Limb (tissue), 2 donors: ENCODE measurements around the gene RAB40AL.
"Not testable (repeated sequence)": the region's sequence is repeated elsewhere in the genome, so short reads cannot be mapped to it uniquely, and the experiment has no call there.

ENCODE experiments used
- DNase-seq, 2 donors: peaks; one replicate each; pipeline ENCODE4 v3.0.0-alpha.2; 2016; ENCODE audit errors: extremely low spot score in 2 of 2

Gene RAB40AL, protein sequence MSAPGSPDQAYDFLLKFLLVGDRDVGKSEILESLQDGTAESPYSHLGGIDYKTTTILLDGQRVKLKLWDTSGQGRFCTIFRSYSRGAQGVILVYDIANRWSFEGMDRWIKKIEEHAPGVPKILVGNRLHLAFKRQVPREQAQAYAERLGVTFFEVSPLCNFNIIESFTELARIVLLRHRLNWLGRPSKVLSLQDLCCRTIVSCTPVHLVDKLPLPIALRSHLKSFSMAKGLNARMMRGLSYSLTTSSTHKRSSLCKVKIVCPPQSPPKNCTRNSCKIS

DNA sequence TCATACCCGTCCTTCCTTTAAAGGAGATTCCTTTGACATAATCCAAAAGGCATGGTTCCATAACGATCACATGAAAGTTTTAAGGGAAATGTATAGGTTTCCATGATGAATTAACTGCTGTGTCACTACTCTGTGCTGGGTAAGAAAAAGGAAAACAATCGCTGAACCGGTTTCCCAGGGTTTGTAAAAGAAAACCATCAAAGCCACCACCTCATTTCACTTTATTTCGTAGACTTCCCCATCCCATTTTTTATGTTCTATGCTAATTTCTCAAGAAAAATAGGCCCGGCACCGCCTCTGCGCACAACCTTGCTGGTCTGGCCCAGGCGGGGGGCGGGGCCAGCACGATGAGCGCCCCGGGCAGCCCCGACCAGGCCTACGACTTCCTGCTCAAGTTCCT, at the start of gene RAB40AL:
Gene RAB40AL, plus strand, starts transcription at position 301 of the 400 bp plus-strand sequence. Its CDS starts 47 bp downstream, at position 348.
- DNase-seq = not testable (repeated sequence)

DNA sequence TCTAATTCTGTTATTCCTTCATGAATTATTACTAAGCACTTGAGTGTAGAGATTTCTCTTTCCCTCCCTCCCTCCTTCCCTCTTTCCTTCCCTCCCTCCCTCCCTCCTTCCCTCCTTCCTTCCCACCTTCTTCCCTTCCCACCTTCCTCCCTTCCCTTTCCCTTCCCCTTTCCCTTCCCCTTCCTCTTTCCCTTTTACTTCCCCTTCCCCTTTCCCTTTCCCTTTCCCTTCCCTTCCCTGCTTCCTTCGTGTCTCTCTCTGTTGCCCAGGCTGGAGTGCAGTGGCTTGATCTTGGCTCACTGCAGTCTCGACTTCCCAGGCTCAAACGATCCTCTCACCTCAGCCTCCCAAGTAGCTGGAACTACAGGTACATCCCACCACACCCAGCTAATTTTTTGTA, 49.4 kb upstream of the RAB40AL start:
- DNase-seq = no peak

DNA sequence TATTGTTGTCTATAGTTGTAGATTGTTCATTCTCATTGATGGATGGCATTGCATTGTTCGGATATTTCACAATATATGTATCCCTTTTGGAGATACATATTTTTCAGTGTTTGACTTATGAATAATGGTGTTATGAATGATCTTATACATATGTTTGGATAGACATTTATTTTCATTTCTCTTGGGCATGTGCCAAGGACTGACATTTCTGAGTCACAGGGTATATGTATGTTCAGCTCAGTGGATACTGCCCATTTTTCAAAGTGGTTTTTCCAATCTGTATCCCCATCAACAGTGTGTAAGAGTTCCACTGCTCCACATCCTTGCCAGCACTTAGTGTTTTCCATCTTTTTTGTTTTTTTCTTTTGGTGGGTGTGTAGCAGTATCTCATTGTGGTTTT, 45.0 kb upstream of the RAB40AL start:
- DNase-seq = no peak

DNA sequence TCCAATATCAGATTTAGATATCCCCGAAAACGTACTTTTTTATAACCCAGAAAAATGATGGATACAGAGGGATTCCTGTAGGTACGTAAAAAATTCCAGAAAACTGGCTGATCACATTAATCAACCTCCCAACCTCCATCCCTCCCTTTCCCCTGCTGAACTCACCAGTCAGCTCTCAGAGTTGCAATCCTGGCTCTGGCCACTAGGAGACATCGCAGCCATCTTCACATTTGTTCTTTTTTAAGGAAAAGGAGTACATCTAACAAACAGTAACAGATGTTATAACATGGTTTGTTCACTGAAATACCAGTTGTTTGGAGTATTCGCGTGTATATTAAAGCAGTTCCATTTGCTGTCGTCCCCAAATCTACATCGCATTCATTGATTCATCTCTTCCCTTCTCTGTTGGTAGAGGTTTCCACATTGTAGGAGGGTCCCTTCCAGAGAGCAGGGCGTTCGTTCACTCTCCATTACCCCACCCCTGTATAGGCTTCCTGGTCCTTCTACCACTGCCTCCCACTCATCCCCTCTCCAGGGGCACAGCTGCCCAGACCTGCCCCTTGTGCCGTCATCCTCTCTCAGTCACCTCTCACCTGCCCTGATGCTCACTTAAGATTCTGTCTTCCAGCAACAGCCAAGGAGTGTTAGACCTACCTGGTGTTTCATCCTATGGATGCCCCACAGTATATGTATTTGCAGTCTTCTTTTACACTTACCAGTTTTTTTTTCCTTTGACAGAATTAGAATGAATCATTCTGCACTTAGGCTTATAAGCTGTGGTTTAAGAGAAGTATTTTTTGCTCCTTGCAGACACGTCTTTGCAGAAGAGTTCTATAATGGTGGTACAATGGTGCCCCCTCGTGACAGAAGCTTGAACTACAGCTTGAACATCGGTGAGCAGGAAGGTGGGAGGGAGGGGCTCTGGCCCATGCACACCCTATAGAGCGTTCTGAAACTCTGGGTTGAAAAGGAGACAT, 36.8 kb upstream of the RAB40AL start:
- peak; percentile 26 to 71 for DNase-seq

DNA sequence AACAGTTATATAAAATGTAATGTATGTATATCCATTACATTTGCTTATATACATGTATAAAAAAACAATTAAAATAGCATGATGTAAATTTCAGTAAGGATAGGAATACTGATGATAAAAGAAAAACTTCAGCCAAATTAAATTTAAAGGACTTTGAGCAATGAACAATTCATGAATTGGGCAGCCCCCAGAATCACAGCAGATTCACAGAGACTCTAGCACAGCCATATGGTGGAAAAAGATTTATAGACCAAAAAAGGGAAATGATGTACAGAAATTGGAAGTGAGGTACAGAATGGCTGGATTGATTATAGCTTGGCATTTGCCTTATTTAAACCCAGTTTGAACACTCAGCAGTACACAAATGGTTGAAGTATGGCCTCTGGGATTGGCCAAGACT, 34.7 kb upstream of the RAB40AL start:
- no peak for DNase-seq

DNA sequence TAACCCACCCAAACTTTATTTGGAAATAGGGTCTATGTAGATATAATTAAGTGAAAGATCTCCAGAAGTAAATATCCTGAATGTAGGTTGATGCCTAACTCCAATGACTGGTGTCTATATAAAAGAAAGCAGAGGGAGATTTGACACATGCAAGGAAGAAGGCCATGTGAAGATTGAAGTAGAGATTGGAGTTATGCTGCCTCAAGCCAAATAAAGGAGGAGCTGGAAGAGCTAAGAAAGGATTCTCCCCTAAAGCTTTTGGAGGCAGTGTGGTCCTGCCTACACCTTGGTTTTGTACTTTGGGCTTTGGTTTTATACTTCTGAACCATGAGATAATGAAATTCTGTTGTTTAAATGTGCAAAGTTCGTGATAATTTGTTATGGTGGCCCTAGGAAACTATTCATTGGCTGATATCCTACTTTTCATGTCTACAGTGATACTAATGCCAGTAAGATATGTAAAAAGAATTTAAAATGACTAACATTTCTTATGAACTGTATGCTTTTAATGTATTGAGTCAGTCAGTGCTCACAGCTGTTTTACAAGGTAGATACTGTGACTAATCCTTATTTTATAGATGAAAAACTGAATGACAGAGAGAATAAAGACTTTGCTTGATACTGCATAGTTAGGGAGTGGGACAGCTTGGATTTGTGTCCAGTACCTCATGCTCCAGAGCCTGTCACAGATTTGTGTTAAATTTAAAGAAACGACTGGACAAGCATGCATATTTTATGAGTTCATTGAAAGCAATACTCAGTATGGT, 5.9 kb upstream of the RAB40AL start:
- no peak for DNase-seq

DNA sequence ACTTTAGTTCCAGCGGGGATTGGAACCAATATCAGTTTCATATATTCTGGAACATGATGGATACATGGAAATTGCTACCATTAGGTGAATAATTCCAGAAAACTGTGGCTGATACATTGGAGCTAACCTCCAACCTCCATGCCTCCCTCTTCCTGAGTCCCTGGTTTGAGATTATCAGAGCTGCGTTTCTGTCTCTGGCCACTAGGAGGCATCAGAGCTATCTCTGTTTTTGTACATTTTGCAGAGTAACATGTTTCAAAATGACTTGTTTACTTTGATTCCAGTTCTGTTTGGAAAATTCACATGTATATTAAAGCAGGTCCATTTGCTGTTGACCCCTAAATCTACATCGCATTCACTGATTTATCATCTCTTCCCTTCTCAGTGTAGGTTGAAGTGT, 2.4 kb upstream of the RAB40AL start:
- DNase-seq = no peak

DNA sequence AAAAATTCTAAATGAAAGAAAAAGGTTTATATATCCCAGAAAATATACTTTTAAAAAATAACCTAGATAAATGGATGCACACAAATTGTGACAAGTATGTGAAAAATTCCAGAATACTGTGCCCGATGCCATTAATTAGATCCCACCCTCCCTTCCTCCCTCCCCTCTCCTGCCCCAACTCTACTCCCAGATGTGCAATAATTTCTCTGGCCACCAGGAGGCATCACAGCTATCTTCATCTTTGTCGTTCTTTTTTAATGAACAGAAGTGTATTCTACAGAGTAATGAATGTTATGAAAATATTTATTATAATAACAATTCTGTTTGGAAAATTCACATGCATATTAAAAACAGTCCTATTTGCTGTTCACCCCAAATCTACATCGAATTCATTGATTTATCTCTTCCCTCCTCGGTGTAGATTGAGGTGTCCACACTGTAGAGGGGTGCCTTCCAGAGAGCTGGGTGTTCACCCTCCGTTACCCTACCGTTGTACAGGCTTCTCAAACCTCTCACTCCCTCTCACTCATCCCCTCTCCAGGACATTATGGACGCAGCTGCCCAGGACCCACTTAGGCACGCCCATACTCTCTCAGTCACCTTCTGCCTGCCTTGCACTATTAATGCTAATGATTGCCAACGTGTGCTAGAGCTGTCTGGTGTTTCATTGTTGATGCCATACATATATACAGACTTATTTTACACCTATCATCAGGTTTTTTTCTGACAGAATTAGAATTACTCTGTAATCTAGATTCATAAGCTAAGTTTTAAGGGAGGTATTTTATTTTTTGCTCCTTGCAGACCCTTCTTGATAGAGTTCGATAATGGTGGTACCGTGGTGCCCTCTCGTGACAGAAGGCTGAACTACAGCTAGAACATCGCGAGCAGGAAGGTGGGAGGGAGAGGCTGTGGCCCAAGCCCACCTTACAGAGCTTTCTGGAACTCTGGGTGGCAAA, 14.1 kb downstream of the RAB40AL start:
- DNase-seq = peak; percentile 2 to 64

DNA sequence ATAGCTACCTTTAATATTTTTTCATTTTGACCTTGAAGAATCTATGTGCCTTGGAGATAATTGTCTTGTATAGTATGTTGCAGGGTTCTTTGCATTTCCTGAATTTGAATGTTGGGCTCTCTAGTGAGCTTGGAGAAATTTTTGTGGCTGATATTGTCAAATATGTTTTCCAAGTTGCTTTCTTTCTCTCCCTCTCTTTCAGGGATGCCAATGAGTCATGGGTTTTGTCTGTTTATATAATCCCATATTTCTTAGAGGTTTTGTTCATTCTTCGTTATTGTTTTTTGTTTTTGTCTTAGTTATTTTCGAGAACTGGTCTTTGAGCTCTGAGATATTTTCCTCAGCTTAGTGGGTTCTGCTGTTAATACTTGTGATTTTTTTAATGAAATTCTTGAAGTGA, 20.7 kb downstream of the RAB40AL start:
- no peak for DNase-seq

DNA sequence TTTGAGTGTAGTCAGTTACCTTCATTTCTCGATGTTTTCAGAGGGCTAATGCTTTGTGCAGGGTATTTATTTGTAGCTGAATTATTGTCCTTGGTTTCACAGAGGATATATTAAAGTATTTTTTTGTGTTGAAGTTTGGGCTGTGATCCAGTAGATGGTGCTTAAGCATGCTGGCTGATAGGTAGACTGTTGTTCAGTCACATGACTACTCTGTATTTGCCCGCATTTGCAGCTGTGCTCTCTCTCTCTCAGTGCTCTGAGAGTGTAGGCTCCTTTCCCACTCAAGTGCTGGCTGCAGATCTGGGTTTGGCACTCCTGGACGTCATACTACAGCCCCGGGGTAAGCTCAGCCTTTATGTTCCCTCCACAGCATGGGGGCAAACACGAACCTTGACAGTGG, 21.7 kb downstream of the RAB40AL start:
- DNase-seq = no peak

DNA sequence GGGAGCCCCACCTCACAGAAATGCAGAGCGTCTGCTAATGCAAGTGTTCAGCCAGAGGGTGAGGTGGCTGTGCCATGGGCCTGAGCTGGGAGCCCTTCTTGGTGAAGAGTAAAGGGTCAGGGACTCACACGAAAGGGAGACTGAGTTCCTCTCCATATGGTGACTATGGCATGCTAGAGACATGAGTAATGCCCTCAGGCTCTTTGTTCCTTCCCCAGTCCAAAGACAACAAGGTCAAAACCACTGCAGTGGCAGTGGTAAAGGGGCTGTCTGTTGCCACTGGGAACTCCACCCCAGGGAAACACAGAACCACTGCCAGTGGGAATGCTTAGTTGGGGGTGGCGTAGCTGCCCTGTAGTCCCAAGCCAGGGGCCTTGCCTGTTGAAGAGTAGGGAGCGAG, 22.4 kb downstream of the RAB40AL start:
- DNase-seq = no peak

DNA sequence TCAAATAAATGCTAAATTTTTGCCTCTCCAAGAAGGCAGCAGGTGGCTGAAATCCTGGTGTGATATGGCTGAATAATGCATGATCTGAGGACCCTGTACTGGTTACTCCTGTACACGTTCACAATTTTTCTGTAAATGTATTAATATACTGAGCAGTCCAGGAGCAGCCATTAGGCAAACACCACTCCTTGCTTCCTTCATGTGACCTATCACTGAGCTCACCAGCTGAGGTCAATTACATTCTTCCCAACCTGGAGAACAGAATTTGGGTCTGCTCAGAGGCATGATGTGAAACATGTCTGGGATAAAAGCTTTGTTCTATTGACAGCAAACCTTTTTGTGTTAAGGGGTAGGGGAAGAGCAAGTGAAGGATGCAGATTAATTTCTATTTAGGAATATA, 26.9 kb downstream of the RAB40AL start:
- DNase-seq = no peak

DNA sequence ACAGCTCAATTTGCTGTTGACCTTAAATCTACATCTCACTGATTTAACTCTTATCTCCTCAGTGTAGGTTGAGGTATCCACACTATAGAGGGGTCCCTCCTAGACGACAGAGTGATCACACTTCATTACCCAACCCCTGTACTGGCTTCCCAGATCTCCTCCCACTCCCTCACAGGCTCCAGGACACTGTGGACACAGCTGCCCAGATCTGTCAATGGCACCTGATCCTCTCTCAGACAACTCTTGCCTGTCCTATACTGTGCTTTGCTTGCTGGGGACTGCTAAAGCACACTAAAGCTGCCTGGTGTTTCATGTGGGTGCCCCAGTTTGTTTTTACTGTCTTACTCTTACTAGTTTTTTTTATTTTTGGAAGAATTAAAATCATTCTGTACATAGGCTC, 27.9 kb downstream of the RAB40AL start:
- DNase-seq = no peak

DNA sequence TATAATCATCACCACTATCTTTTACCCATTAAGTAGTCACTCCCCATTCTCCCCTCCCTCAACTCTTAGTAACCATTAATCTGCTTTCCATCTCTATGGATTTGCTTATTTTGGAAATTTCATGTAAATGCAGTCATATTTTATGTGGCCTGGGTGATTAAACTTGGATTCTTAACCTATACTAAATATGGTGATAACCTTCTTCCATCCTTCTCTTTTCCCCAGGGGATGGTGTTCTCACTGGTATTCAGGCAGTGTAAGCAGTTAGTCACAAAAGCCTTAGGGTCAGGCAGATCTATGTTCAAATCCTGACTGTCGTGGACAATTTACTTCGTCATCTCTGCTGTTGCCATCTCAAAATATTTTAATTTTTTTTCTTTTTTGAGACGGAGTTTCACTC, 29.6 kb downstream of the RAB40AL start:
- no peak for DNase-seq

DNA sequence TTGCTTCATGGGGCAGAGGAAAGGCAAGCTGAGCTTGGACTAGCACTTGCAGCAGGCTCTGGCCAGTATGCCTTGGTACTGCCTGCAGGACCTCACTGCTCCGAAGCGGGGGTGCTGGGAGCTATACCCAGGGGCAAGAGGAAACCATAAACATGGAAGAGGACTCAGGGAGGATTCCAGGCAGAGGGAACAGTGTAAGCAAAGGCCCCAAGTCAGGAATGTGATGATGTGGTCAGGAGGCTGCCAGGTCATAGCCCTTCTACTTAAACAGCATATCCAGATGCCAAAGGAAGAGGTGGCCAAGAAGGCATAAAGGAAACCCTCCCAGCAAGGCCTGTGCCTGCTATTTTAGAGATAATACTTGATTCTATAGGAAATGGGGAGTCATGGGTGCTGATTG, 31.1 kb downstream of the RAB40AL start:
- DNase-seq = no peak

DNA sequence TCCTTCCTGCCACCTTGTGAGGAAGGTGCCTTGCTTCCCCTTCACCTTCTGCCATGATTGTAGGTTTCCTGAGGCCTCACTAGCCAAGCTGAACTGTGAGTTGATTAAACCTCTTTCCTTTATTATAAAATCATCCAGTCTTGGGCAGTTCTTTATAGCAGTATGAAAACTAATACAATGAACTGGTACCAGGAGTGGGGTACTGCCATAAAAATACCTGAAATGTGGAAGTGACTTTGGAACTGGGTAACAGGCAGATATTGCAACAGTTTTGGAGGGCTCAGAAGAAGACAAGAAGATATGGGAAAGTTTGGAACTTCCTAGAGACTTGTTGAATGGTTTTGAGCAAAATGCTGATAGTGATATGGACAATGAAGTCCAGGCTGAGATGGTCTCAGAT, 34.5 kb downstream of the RAB40AL start:
- DNase-seq = not testable (repeated sequence)

DNA sequence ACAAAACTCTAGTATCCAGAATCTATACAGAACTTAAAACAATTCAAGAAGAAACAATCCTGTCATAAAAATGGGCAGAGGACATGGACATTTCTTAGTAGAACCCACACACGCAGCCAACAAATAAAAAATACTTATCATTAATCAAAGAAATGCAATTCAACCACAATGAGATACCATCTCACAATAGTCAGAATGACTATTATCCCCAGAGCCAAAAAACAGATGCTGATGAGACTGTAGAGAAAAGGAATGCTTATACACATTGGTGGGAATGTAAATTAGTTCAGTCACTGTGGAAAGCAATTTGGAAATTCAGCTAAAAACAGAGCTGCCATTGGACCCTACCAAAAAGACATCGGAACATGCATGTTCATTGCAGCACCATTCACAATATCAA, 37.9 kb downstream of the RAB40AL start:
- no peak for DNase-seq

DNA sequence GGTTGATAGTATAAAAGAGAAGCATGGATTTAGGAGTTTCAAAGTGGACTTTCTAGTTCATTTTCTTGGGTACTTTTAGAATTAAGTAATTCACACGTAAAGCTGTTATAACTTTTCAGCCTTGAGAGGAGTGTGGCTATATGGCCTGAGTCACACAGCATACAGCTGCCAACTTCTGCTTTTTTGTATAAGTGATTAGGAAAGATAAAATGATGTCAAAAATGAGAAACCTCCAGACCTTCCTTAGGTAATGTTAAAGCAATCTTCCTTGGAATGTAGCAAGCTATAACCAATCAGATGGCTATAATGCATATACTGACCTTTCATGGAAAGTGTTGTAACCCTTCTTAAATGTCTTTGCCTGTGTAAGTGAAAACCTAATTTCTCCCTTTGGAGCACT, 39.2 kb downstream of the RAB40AL start:
- no peak for DNase-seq

DNA sequence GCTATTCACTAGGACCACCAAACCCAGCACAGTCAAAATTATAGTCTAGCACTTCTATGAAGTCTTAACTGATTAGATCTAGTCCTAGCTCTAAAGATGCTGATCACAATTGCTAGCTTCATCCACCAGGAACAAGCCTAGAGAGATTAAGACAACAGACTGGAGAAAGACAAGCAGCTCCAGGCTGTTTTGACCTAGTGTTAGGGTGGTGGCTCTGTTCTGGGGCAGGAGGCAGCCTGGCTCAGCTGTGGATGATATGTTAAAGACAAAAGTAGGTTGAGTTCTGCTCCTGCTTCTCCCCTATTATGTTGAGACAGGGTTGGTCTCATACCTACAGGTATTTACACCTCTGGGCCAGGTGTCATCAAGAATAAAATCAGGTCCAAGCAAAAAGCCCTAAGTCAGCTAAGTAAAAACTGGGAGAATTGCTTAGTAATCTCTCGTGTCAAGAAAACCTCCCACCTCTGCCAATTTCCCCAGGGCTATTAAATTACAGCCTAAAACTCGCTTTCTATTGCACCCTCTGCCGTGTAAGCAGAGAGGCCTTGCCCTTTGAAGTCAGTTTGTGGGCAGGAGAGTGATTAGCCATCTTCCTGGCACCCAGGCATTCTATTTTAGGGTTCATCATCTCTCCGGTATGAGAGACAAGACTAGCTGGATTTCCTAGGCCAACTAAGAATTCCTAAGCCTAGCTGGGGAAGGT, 39.9 kb downstream of the RAB40AL start:
- DNase-seq = no peak

DNA sequence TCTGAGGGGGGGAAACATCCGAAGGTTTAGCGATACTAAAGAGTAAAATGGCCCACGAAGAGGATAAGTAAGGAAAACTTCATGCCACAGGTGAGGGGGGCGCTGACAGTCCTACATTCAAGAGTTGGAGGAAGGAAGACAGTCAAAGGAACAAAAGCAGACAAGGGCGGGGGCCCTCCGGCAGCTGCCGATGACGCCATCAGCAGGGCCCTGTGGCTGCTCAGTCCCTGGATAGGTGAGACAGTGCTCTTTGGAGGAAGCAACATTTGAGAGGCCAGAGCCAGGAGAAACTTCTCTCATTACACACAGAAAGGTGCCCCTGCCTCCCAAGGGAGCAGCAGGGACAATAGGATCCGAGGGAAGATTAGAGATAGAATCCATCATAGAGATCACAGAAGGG, 41.5 kb downstream of the RAB40AL start:
- DNase-seq = no peak
